K562 (cell line): ENCODE measurements around the gene PYCR2. TPM values are rescaled to one million over a fixed set of nuclear protein-coding genes. Genes with fewer than 3 reads are reported as not detected.

ENCODE experiments used
- ATAC-seq: fragments of 200-7000 bp; cut with Tn5 transposase; 3 replicates; pipeline ENCODE4 v1.9.1; 2020; ENCODE audit warnings: moderate library complexity
- BruUV-seq: library from RNA; stranded (reverse); fragments of 400-500 nt; replicated peaks from 2 replicates; lab custom pipeline; 2021; lab: Mats Ljungman, UMichigan
- CTCF ChIA-PET: fragments of 300-600 bp; formaldehyde crosslinking; extraction: SDS; loops from one replicate; lab custom pipeline; 2021; ENCODE audit warnings: low intra/inter-chr PET ratio; lab: Yijun Ruan, JAX
- POLR2A ChIA-PET: fragments of 300-600, 350-650 bp; sonication (Branson Sonifier 250); formaldehyde crosslinking; extraction: SDS; loops from one replicate; lab custom pipeline; 2021; ENCODE audit warnings: antibody characterized with exemption, inconsistent platforms; lab: Yijun Ruan, JAX
- DNase-seq, 4 experiments: peaks; one replicate each; pipeline versions ENCODE4 v3.0.0 to v3.0.0-alpha.2; 2011 to 2018; ENCODE audit warnings: low spot score in 3 of 4, mixed read lengths in 3 of 4; ENCODE audit errors: extremely low read depth in 1 of 4
- FAIRE-seq: peaks from 2 replicates; lab custom pipeline; 2011; peaks lifted over from hg19 to GRCh38; lab: Jason Lieb, UNC
- H2AFZ ChIP-seq: 2 replicates; pipeline ENCODE4 v1.6.0; 2011; ENCODE audit warnings: low read depth, low read length, control low read depth, inconsistent platforms
- H3K27ac ChIP-seq: fragments of 200-600 bp; 3 replicates; pipeline ENCODE4 v1.8.0; 2011; ENCODE audit warnings: low read depth, mild to moderate bottlenecking, control low read depth, inconsistent platforms, low read length, moderate library complexity, mixed read lengths; ENCODE audit errors: extremely low read depth
- H3K27me3 ChIP-seq, 2 experiments: fragments of 300-600 bp in 1 of 2; 2 replicates in 1 of 2; 3 replicates in 1 of 2; pipeline versions ENCODE4 v1.6.0 to v1.8.0; 2011; ENCODE audit warnings: inconsistent platforms in 2 of 2, low read length in 2 of 2, mild to moderate bottlenecking in 1 of 2, mixed read lengths in 1 of 2, moderate library complexity in 1 of 2; ENCODE audit not compliant: control insufficient read depth in 2 of 2, insufficient read depth in 2 of 2
- H3K36me3 ChIP-seq: fragments of 300-600 bp; 3 replicates; pipeline ENCODE4 v1.8.0; 2011; ENCODE audit warnings: mild to moderate bottlenecking, low read length, inconsistent platforms; ENCODE audit not compliant: control insufficient read depth, insufficient read depth
- H3K4me1 ChIP-seq, 2 experiments: fragments of 200-600 bp in 1 of 2; replicated peaks in 1 of 2; 2 replicates in 1 of 2; 3 replicates in 1 of 2; pipeline versions ENCODE4 v1.5.1 to v1.8.0; 2011; ENCODE audit warnings: inconsistent platforms in 2 of 2, low read length in 2 of 2, mild to moderate bottlenecking in 1 of 2, mixed read lengths in 1 of 2, moderate library complexity in 1 of 2; ENCODE audit not compliant: control insufficient read depth in 2 of 2, insufficient read depth in 2 of 2
- H3K4me2 ChIP-seq: 2 replicates; pipeline ENCODE4 v1.6.1; 2011; ENCODE audit warnings: low read length, control low read depth, inconsistent platforms, mixed read lengths; ENCODE audit not compliant: insufficient read depth
- H3K4me3 ChIP-seq: fragments of 200-600 bp; sonication (generic), shearing (Covaris generic); 2 replicates; pipeline ENCODE4 v1.5.1; 2016; ENCODE audit warnings: control low read depth, inconsistent platforms
- H3K79me2 ChIP-seq: fragments of 200-600 bp; 3 replicates; pipeline ENCODE4 v1.8.0; 2011; ENCODE audit warnings: low read length, inconsistent platforms; ENCODE audit not compliant: control insufficient read depth, insufficient read depth
- H3K9ac ChIP-seq, 2 experiments: 2 replicates each; pipeline versions ENCODE4 v1.6.0 to v1.6.1; 2011; ENCODE audit warnings: low read depth in 2 of 2, low read length in 2 of 2, control low read depth in 1 of 2, inconsistent platforms in 1 of 2, mild to moderate bottlenecking in 1 of 2, mixed read lengths in 1 of 2; ENCODE audit not compliant: insufficient read depth in 1 of 2
- H3K9me1 ChIP-seq: one replicate; pipeline ENCODE4 v1.6.0; 2011; ENCODE audit warnings: inconsistent platforms, mild to moderate bottlenecking, low read length, moderate library complexity; ENCODE audit not compliant: control insufficient read depth, insufficient read depth
- H3K9me3 ChIP-seq: replicated peaks from 2 replicates; pipeline ENCODE4 v1.5.1; 2011; ENCODE audit warnings: low read depth, low read length, inconsistent platforms; ENCODE audit not compliant: control insufficient read depth, insufficient read depth
- H4K20me1 ChIP-seq: replicated peaks from 2 replicates; pipeline ENCODE4 v1.6.1; 2011; ENCODE audit warnings: low read length, inconsistent platforms, mixed read lengths; ENCODE audit not compliant: control insufficient read depth, insufficient read depth
- EZH2 ChIP-seq: IDR thresholded peaks from 2 replicates; pipeline ENCODE4 v1.6.1; 2012; ENCODE audit warnings: low read depth, mild to moderate bottlenecking, inconsistent platforms, low read length, borderline replicate concordance
- GTF2E2 ChIP-seq: fragments of 200-800 bp; sonication (Bioruptor generic); IDR thresholded peaks from 2 replicates; pipeline ENCODE4 v1.6.1; 2016; ENCODE audit warnings: missing genetic modification characterization, missing compliant biosample characterization
- RFX7 ChIP-seq: fragments of 250-450 bp; sonication (Bioruptor Pico); IDR thresholded peaks from 2 replicates; pipeline ENCODE4 v1.5.1; 2021; ENCODE audit warnings: mild to moderate bottlenecking
- SMARCE1 ChIP-seq: fragments of 450-650 bp; IDR thresholded peaks from 2 replicates; pipeline ENCODE4 v1.7.1; 2016; ENCODE audit warnings: mild to moderate bottlenecking
- ZBTB1 ChIP-seq: sonication (generic); formaldehyde crosslinking; IDR thresholded peaks from 2 replicates; pipeline ENCODE4 v1.8.1; 2023; ENCODE audit warnings: missing genetic modification reagents, low read depth, mild to moderate bottlenecking, borderline replicate concordance
- WGBS: fragments of 100-300 bp; shearing (Covaris generic); methylation state at CpG from one replicate; pipeline ENCODE4 v1.1.6; 2016; ENCODE audit warnings: low coverage, mixed read lengths; ENCODE audit not compliant: insufficient coverage; ENCODE audit errors: missing lambda C conversion rate; 5-methylcytosine and 5-hydroxymethylcytosine counted together
- in situ Hi-C: fragments of 300-500 bp; cut with MboI; formaldehyde crosslinking; loops from 4 replicates; pipeline ENCODE4 v1.15.0; 2018; ENCODE audit warnings: inconsistent platforms, mixed read lengths
- intact Hi-C: fragments of 100-400 bp; cut with micrococcal nuclease; formaldehyde crosslinking; loops from 2 replicates; pipeline ENCODE4 v1.14.2; 2022
- polyA plus RNA-seq, 8 experiments: library from polyadenylated mRNA; depleted of rRNA in 4 of 8; stranded (reverse) in 5 of 8; unstranded in 3 of 8; fragments of >200 nt; fragmentation: Nextera tagmentation in 2 of 8; fragmentation: Illumina TruSeq in 1 of 8; extraction: Ambion mirVana in 2 of 8; extraction: Trizol in 1 of 8; gene quantifications; 2 replicates each; pipeline versions ENCODE4 v1.2.1 to v1.2.3, GENCODE V29; 2011 to 2014; ENCODE audit warnings: inconsistent platforms in 1 of 8, missing spikeins in 1 of 8
- total RNA-seq, 7 experiments: library from RNA; depleted of rRNA in 6 of 7; stranded (reverse); fragments of >200 nt in 6 of 7; fragmentation: Illumina TruSeq in 2 of 7; extraction: Trizol in 2 of 7; gene quantifications; 2 replicates each; pipeline versions ENCODE4 v1.2.1 to v1.2.3, GENCODE V29; 2011 to 2021; ENCODE audit warnings: low replicate concordance in 1 of 7
- TF ChIP-seq, protein P1 (sequence below): fragments of 250-450 bp; sonication (Bioruptor Pico); IDR thresholded peaks from 2 replicates; pipeline ENCODE4 v1.4.0; 2020

The PYCR2 gene
- total and polyA plus RNA-seq, 9 of the 15 experiments (the other 6 are each of a cell fraction or from before 2014, with no cell fraction given) = 5.5 to 219 (median 127) TPM

DNA sequence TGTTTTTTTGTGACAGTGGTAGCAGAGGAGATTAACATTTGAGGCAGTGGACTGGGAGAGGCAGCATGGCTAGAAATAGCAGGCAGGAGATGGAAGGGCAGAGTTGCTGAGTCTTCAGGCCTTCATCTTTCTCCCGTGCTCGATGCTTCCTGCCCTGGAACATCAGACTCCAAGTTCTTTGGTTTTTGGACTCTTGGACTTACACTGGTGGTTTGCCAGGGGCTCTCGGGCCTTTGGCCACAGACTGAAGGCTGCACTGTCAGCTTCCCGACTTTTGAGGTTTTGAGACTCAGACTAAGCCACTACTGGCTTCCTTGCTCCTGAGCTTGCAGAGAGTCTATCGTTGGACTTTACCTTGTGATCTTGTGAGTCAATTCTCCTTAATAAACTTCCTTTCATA lies 41.2 kb upstream of the PYCR2 start:
- WGBS = 31% methylated on average over 5 of the region's 5 CpGs
- no peak overlapping the region for H3K27ac ChIP-seq

More for the DNA sequence above, 41.2 kb upstream of the PYCR2 start:
- TF ChIP-seq GTF2E2 (tag) = no peak
- TF ChIP-seq SMARCE1 = no peak
- no peak for TF ChIP-seq RFX7 (CRISPR knock-in tag)
- TF ChIP-seq, protein P1, sequence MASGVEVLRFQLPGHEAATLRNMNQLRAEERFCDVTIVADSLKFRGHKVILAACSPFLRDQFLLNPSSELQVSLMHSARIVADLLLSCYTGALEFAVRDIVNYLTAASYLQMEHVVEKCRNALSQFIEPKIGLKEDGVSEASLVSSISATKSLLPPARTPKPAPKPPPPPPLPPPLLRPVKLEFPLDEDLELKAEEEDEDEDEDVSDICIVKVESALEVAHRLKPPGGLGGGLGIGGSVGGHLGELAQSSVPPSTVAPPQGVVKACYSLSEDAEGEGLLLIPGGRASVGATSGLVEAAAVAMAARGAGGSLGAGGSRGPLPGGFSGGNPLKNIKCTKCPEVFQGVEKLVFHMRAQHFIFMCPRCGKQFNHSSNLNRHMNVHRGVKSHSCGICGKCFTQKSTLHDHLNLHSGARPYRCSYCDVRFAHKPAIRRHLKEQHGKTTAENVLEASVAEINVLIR (CRISPR knock-in tag) = no peak
- TF ChIP-seq EZH2 = no peak
- no peak for TF ChIP-seq ZBTB1 (CRISPR knock-in tag)
- intact Hi-C loops (no loop called here), in situ Hi-C loops (no loop called here)
- BruUV-seq = no TSS peak
- ATAC-seq (no peak), DNase-seq (no peak), FAIRE-seq (no peak)
- no peaks in the 10 kb centered on the region for H3K9me1 ChIP-seq
- H3K4me3 ChIP-seq = no peak overlapping the region
- H3K36me3 ChIP-seq = no peaks in the 10 kb centered on the region
- H3K9ac ChIP-seq = no peak overlapping the region
- ChIA-PET POLR2A (interaction anchor here (0.7 kb wide), 1 partner anchor 160 kb away, joined by 3 read pairs; no protein-coding TSS in a partner anchor), CTCF (no interaction called here)
- H3K4me1 ChIP-seq = peaks cover 0 to 17% of the 10 kb centered on the region in 2 experiments; a peak in 3 of 5 replicates
- H3K9me3 ChIP-seq = no peaks in the 10 kb centered on the region
- H3K4me2 ChIP-seq = no peak overlapping the region
- peak overlapping the region; percentile 42 for H2AFZ ChIP-seq
- no peaks in the 10 kb centered on the region for H3K79me2 ChIP-seq
- H3K27me3 ChIP-seq = no peaks in the 10 kb centered on the region
- H4K20me1 ChIP-seq = no peaks in the 10 kb centered on the region
